Measurements from ENCODE around the gene PRKCH.
"Not testable (repeated sequence)": the region's sequence is repeated elsewhere in the genome, so short reads cannot be mapped to it uniquely, and the experiment has no call there.

Gene PRKCH

DNA sequence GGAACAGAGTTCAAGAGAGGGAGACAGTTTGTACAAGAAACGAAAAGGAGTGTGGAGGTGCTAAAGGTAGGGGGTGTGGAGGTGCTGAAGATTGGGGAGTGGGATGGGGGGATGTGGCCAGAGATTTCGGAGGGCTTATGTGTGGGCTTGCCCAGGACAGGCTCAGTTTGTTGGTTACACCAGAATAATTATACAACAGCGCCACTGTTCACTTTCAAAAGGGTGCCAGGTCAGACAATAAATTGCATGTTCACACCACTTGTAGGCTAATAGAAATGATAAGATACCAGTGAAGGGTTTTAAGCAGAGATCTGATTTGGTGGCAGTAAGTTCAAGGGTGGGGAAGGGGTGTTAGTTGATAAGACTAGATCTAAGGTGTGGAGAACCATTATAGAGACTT is 75.3 kb downstream of the PRKCH start:
- no peak for DNase-seq

DNA sequence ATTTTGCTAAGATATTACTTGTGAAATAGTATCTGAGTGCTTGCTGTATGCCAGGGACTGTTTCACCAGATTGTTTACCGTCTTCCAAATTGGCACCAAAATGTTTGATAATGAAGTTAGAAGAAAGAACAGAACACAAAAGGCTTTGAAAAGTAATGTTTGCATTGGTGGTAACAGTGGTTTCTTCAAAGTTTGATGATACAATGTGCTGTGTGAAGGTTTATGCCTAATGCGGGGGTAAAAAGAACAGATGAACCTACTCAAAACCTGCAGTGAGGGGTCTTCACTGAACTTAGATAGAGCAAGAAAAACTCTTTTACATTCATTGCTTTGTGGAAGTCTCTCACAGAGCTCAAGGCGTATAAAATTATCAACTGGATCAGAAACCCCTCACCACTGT is 76.2 kb downstream of the PRKCH start:
- DNase-seq, result no peak

DNA sequence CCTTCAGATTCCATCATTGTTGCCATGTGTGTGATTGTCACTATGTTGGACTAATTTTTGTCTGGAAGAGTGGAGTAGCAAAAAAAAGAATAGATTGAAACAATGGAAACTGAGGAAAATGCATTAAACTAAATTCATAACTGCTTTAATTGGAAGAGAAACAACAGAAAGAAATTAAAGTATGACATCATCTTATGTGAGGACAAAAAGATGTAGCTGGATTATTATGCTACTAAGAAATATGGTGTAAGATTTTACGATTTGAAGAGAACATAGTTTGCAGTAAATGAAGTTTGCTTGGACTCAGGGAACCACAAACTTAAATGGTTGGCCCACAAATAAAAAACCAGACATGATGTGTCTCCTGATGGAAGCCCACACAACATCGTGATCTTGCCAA is 76.8 kb downstream of the PRKCH start:
- DNase-seq, result no peak

DNA sequence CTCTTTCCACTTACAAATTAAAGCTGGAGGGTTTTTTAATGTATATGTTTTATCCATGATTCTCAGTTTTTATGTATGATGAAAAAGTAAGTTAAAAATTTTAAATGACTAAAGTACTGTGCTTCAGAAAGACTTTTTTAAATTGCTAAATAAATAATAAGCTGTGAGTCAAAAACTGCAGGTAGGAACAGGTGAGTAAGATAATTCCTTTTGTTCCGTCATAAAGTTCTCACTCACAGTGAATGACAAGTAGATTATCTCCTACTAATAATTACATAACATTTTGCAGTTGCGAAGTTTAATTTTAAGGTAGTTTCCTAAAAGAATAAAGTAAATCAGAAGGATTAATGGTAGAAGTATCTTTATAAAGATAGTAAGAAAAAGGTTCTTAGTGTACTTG is 78.0 kb downstream of the PRKCH start:
- no peak for DNase-seq

DNA sequence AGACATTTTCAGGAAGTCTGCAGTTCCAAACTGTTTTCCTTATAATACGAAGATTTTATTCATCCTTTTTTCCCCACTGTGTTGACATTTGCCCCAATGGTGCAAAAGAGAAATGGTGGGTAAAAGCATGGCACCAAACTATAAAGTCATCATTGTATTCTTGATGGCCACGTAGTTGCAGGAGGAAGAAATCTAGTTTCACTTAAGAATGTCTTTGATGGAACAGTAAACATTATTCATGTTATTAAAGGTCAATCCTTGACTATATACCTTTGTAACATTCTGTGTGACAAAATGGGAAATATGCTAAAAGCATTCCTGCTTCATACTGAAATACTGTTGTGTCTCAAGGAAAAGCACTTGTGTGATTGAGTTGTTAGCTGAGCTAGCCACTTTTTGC is 80.1 kb downstream of the PRKCH start:
- DNase-seq, result no peak

DNA sequence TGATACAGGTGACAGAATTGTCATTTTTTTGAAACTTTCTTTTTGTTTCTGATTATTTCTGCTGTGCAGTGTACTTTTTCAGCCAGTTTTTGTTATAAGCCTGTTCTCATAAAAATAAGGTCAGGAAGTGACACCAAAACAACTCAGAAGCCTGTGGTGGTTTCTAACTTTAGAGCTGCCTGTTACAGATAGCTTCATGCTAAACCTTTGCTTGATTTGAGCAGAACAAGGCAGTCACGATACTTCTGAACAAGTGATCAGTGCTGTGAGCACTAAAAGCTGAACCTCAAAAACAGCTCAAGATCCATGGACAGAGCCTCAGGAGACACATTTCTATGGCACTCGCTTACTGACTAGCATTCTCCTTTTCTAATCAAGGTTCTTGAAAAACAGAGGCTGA is 82.0 kb downstream of the PRKCH start:
- DNase-seq, result no peak

DNA sequence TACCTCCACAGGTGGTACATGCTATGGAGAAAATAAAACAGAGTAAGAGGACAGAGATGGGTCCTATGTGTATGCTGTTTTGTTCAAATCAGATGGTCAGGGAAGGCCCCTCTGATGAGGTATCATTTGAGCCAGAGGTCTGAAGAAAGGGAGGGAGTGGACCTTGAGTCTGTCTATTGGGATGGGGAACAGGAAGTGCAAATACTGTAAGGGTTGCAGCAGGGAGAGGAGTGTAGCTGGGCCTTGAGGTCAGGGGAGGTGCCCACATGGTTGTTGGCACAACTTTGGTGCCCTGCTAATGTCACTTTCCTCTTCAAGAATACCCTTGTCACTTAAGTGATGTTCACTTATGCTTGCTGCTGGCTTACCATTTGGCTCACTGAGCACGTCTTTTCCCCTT is 83.3 kb downstream of the PRKCH start:
- no peak for DNase-seq

DNA sequence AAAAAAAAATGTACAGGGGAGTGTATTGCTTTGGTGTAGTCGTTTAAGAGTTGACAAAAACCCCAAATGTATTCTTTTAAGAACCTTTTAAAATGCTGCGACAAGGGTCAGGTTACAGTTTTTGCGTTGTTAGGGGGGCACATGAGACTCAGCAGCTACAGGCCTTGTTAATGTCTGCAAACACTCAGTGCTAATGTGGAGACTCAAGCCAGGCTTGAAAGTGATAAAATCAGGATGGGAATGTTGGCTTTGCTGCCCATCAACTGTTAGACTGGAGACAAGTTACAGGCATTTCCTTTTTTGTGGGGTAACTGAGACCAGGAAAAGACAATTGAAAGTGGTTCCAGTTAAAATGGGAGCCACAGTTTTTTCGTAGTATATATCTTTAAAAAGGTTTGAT is 84.8 kb downstream of the PRKCH start:
- DNase-seq, result no peak

DNA sequence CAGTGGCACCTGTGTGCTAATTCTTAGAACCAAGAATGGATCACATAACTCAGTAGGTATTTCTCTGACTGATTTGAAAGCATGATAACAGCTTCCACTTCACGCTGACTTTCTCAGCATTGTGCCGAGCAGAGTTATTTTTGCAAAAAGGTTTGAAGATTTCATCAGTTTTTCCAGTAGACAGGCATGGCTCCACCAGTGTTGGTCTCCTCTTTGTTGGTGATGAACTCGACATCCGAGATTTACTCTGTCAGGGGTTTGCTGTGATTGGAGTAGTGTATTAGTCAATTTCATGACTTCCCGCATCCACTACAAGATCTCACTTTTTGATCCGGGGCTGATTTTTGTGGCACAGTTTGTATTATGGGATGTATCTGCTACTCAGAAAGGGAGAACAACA is 85.3 kb downstream of the PRKCH start:
- DNase-seq, result no peak

DNA sequence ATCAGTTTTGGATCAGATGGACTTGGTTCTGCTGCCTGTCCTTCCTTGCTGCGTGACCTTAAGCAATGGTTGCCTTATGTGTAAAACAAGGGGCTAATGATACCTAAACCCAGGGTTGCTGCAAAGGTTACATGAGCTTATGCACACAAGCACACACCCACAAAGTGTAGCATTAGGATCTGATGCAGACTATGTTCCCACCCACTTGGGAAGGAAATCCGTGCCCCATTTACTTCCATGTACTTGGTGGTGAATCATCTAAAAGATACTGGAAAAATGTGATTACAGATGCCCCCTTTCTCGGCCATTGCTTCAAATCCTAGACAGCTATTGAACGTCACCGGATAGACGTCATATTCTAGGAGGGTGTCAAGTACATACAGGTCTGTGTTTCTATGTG is 87.1 kb downstream of the PRKCH start:
- no peak for DNase-seq

DNA sequence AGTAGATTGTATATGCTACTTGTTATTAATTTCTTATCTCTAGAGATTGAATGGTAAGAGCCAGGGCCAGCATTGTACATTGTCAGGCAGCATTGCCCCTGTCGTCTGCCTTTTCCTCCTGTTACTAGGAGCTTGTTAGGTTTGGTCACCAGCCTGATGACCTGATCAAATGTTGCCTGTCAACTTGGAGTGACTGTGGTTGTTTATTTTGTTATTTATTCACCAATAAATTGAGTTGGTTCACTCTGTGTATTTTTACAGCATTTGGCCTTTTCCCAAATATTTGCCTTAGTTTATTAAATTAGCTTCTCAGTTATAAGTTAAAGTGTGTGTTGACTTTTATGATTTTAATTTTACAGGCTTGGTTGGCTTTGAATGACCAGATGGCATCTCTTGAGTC is 88.4 kb downstream of the PRKCH start:
- peak; percentile 54 for DNase-seq

DNA sequence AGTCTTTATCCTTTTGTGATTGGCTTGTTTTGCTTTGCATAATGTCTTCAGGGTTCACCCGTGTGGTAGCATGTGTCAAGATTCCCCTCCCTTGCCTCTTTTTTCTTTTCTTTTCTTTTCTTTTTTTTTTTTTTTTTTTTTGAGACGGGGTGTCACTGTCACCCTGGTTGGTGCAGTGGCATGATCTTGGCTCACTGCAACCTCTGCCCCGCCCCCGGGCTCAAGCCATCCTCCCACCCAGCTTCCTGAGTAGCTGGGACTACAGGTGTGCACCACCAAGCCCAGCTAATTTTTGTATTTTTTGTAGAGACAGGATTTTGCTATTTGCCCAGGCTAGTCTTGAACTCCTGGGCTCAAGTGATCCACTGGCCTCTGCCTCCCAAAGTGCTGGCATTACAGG is 94.6 kb downstream of the PRKCH start:
- not testable (repeated sequence) for DNase-seq

DNA sequence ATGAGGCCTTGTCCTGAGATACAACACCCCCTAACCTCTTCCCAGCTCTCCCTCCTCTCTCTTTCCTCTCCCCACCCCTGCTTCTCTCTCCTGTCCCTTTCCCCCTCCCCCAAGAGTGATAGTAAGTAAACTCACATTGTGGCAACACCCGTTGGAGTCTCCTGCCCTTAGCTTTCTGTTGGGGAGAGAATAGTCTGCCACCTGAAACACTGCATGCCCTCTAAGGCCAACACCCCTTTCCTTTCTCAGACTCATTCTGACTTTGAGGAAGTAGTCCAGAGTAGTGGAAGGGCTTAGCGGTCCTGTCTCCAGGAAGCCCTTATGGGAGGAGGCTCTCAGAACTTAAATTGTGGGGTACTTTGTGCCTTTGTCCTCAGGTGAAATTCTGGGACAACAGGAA is 95.2 kb downstream of the PRKCH start:
- DNase-seq, result no peak

DNA sequence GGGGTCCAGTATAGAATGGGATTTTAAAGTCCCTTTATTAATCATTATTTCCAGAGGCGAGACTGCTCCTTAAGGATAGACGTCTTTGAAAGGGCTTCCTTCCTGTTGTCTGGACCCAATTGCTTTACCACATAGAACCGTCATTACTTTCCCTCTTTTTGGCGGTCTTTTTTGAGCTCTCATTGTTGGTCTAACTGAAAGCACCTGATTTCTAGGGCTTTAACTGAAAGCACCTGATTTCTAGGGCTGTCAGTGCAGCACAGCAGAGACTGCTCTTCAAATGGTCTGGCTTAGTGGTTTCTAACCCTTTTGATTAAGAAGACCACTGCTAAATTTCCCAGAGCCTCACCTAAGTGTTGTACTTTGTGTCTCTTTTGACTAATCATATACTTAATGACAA is 95.8 kb downstream of the PRKCH start:
- no peak for DNase-seq

DNA sequence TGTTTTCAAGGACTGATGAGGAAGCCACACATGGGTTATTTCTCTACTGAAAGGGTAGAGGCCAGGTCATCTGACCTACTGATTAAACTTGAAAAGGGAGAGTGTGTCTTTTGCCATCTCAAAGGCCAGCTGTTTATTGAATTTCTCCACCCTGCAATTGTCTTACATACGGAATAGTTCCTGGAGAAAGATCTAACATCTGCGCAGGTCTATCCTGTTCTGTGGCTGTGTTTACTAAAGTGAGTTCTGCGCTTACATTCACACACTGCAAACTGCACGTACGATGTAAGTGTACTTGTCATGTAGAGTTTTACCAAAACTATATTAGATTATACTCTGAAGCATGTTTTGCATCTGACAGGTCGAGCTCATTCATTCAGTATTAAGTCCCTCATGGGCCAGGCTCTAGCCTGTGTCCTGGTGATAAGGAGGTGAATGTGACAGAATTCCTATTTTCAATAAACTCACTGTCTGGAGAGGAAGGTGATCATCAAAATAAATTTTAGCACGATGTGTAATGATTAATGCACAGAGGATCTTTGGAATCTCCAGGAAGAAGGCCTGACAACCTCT is 96.6 kb downstream of the PRKCH start:
- DNase-seq, result no peak

DNA sequence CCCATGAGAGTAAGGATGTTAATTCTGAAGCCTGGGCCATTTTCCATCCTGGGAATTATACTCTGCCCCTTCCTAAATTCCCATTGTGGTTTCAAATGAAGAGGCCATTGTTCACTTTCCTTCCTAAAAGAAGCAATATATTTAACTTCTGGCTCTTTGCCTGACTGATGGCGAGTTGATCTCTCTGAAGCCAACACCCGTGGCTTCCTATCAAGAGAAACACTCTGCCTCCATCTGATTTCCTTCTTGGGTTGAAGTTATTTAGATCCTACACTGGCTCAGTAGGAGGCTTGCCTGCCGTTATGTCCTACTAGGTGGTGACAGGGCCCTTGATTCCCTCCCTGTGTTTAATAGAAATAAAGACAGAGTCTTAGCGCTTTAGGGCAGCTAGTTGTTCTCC is 97.4 kb downstream of the PRKCH start:
- DNase-seq, result no peak

DNA sequence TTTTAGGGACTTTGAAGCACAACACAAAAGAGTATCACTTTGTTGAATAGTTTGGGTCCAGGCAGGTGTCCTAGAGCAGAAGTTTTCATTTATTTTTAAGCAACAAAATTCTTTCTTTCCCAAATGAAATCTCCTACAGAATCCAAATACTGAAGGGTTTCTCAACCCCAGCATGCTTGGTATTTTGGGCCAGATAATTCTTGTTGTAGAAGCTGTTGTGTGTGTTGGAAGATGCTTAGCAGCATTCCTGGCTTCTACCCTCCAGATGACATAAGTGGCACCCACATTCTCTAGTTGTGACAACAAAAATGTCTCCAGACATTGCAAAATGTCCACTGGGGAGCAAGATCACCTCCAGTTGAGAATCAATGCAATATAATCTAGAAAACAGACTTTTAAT is 97.8 kb downstream of the PRKCH start:
- DNase-seq, result no peak

DNA sequence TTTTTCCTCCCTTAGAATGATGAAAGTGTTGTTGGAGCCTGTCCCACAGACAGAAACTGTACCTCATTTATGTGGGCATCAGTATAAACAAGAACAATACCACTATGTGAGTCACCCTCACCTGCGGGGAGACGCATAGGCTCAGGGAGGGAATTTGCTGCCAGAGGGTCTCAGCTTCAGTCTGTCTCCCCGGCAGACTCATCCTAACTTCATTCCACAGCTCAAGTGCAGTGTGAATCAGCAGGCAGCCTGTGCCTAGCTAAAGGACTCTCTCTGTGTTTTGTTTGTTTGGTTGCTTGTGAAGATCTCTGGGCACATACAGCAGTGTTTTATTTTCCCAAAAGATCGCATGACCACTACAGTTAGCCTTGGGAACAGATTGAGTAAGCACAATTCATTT is 98.9 kb downstream of the PRKCH start:
- DNase-seq, result no peak

DNA sequence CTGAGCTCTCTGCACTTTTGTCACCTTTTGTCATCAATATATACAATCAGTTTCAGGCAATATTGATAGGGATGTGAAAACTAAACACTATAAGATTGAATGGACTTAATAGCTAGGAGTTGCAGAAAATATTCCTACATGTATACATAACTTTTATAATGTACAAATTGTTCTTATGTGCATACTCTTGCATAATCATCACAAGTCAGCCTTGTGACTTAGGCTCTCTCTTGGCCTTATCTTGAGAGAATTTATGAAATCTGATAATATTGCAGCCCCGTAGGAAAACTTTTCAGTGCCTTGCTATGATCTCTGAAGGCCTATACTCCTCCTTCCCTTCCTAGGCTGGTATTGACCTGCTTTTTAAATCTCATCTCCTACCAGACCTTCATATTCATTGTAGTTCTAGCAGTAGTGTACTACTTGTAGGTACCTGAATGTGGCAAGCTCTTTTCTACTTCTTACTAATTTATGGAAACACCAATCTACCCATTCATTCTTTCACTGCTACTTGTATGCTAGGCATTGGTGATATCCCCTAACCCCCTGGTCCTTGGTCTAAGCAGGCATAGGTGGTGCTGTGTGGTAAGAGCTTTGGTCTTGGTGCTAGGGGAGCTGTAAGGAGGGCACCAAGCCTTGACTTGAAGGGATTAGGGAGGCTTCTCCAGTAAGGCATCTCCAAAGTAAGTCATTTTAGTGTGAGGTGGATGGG is 100.0 kb downstream of the PRKCH start:
- DNase-seq, result no peak

DNA sequence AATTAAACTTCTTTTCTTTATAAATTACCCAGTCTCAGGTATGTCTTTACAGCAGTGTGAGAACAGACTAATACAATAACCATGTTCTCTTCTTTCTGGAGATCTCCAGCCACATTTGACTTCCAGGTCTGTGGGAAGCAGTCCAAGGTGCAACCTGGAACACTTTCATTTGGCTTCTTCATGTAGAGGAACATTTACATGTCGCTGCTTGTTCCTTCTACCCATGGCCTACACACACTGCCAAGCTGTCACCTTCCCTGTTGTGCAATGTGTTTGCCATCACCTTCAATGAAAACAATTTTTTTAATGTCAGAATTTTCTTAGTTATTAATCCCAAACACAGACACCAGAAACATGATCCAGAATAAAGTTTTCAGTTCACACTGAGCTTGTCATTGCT is 104.7 kb downstream of the PRKCH start:
- no peak for DNase-seq

DNA sequence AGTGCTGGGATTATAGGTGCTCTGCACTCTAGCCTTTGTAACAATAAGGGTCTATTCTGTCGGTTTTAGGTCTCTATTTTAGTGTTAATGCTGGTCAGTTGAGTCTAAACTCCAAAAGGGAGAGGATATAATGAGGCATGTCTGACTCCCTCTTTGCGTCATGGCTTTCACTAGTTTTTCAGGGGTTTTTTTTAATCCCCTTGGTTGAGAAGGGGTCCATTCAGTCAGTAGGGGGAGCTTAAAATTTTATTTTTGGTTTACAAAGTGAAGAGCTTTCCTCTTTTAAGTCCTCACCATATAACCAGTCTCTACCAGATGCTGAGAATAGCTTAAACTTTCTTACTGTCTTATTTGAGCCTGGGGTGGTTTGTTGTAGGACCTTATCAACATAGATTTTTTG is 106.9 kb downstream of the PRKCH start:
- no peak for DNase-seq

DNA sequence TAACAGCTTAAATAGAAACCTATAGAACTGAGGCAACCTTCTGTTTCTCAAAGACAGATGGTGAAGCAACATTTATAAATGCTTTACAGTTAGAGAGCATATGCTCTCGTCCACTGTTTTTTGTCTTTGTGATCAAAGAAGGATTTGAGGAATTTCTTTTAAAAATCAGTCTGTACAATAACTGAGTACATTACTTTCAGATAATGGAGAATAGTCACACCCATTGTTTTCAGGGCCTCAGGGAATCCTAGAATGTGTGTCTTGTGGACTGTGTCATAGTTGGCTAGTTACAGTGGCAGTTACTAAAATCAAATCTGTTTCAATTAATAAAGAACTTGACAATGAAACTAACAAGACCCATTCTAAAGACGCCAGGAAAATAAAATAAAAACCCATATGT is 107.9 kb downstream of the PRKCH start:
- DNase-seq, result no peak

DNA sequence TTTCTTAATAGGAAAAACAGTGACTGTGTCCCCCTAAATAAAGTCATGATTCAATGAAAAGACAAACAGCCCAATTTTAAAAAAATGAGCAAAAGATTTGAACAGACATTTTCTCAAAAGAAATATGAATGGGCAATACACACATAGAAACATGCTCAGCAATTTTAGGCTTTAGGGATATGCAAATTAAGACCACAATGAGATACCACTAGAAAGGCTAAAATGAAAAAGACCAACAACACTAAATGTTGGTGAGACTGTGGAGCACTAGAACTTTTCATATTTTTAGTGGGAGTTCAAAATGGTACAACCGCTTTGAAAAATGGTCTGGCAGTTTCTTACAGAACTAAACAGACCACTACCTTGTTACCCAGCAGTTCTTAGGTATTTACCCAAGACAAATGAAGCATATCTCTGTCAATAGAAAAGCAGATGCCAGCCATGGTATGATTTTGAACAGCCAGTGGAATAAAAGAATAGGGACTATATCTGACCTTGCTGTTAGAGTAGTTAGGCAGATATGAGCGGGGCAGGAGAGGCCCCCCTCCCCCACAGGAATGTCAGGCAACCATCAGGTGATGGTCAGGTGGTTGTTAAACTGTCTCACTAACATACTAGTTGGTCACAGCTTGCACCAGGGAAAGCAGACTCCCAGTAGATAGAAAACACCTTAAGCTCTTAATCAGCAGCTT is 108.8 kb downstream of the PRKCH start:
- no peak for DNase-seq

DNA sequence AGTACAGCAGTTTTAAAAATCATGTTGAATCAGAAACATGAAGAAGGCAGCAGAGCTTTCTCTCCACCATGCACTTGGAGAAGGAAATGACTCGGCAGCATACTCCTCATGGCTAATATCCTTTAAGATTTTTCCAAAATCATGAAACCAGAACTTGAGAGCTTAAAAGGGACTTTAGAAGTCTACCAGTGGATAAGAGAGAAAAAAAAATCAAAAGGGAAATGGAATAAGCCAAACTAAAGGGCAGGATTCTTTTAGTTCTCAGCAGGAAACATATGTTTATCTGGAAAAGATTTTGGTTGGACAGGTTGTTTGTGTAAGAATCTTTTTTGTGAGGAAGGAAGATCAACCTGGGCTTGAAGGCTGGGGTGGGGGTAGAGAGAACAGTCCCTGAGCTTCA is 111.8 kb downstream of the PRKCH start:
- no peak for DNase-seq

DNA sequence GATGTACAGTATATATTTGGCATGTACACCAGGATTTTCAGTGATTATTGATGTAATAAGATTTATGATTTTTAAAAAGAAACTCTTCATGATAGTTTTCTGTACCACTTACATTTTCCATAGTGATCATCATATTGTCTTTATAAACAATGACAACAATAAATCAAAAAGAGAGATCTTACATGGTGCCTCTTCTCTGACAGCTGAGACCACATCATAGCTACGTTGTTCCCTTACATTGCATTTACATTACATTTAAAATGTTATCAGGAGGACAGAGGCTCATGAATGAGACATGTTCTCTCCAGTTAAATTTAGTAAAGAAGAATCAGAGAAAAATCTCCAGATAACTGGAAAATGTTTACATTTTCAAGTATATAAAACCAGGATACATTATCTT is 112.4 kb downstream of the PRKCH start:
- DNase-seq, result no peak
